Glomerular visceral epithelial cell (primary cell): ENCODE measurements around the gene EXOC4.

Source experiments
- DNase-seq: peaks from one replicate; pipeline ENCODE4 v3.0.0-alpha.2; 2016; ENCODE audit errors: extremely low spot score

EXOC4 gene

DNA sequence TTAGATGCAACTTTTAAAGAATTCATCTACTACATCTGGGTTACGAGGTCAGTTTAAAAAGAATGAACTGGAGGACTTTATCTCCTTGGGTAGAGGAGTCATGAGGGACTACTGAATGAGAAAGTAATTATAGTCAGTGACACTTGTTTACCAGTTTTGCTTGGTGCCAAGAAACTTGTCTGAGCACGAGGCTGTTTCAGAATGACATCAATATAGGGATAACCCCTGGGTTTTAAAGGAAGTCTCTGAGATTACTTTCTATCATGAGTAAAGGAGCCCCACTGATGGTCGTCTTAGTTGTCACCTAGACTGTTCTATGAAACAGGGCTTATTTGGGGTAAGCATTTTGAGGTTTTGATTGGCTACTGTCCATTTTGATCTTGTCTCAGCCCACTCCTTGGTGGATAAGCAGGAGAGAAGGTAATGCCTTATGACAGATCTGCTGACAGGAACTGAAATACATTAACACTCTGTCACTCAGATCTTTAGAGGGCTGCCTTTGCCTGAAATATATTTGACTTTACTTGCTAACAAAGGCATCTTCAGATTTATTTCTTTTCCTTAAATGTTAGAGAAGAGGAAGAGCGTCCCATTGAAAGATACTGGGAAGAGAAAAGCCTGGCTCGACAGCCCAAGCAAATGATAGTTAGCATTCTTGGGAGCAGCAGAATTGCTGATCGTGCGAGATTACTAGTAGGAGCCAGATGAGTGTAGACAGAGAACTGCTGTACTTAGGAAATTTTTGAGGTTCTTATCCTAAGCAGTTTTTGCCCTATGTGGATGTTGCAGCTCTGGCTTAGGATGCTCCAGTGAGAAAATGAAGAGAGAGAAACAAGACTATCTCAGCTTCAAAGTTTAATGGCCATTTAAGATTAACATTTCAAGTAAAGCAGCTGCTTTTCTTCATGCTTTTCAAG lies 575.1 kb downstream of the EXOC4 start:
- DNase-seq: peak; percentile 5

DNA sequence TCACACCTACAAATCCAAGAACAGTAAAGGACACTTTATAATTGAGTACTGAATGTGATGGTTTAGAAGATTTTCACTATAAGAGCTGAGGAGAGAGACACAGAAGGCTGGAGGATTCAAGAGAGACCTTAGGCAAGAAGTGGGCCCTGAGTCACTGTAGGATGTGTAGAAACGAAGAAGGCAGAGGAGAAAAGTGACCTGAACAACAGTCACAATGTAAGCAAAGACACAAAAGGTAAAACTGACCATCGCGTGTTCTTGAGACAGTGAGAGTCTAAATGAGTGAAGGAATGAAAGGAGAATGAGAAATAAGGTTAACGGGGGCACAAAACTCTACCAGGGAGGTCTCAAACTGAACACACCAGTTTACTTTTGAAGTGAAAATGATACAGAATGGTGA lies 576.0 kb downstream of the EXOC4 start:
- peak; percentile 29 for DNase-seq

DNA sequence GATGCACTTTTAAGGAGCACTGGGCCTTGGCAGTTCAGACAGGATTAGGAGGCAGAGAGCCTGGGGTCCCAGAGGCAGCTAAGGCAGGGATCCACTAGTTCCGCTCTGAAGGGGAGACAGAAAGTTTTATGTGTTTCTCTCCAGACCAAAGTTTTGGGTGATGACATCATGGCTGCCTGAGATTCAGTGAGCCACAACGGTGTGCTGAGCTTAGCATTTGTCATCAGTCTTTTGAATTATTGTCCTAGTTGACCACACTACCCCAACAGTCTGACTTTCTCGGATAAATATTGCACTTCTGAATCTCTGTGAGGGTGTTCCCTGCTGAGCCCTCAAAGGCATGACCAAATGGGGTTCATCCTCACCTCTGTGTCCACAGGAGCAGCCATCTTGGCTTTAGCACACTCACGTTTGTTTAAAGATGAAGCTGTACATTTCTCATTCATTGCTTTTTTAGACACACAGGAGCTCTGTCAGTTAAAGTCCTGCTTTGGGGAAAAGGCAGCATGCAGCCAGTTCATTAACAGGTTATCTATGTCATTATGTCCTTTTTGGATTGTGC lies 576.5 kb downstream of the EXOC4 start:
- peak; percentile 93 for DNase-seq

DNA sequence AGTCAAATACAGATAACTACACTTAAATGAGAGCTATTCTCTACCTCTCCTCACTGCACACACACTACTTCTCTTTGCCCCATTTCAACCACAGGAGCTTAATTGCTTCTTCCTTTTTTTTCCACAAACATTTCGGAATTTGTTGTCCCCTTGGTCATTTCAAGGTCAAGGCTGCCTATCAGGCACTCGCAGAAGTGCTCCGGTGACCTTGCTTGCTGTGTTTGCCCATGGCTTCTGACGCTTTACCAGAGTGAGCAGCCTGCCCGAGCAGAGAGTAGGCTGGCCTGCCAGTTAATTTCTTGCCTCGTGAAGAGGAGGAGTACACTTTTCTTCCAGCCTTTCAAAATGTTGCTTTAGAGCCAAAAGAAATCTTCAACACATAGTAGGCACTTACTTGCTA lies 577.2 kb downstream of the EXOC4 start:
- no peak for DNase-seq

DNA sequence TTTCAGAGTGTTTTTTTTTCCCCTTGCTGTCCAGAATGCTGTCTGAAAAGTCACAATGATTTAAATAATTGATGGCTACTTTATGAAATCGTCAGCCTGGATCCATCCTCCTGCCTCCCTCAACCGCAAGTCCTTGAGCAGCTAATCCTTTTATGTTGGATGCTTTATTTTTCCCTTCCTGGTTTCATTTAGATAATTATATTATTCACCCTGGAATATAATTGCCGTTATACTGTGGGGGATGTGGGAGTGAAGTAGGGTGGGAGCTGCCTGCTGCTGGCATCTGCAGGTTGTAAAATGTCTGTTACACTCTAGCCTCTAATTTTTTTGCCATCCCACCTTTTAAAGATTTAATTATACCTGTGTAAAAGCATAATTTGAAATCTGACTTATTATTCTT lies 583.8 kb downstream of the EXOC4 start:
- DNase-seq: no peak

DNA sequence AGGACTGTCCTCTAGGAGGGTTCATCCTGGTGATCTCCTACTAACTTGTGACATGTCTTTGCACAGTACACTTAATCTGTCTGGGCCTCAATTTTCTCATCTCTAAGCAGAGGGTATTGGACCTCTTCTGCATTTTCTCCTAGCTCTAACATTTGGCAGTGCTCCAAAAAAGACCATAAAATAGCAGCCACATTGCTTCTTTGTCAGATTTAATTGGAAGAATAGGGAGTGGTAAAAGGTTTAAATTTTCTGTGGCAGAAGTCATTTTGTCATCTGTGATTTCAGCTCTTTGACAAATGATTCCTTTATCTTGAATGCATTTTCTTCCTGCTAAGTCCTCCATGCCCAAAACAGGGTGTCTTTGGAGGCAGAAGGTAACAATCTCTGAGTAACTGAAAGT lies 584.3 kb downstream of the EXOC4 start:
- DNase-seq: no peak

DNA sequence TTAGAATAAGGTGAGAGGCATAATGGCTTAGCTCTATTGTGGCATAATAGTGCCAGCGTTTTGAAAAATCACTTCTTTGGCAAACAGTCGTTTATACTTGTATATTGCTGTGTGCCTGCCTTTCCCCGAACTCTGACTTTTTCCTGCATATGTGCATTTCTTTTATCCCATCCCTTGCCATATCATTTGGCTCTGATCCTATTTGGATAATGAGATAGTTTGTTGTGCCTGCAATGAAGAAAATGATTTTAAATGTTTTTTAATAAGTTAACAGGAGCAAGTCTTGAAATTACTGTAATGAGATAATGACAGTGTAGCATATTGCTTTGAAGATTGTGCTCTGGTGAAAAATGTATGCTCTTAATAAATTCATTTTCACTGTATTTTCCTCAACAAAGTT lies 586.2 kb downstream of the EXOC4 start:
- no peak for DNase-seq

DNA sequence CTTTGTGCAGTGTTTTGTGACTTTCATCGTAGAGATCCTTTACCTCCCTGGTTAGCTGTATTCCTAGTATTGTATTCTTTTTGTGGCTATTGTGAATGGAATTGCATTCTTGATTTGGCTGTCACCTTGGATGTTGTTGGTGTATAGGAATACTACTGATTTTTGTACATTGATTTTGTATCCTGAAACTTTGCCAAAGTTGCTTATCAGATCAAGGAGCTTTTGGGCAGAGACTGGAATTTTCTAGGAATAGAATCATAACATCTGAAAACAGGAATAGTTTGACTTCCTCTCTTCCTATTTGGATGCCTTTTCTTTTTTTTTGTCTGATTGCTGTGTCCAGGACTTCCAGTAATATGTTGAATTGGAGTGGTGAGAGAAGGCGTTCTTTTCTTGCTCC lies 590.5 kb downstream of the EXOC4 start:
- no peak for DNase-seq

DNA sequence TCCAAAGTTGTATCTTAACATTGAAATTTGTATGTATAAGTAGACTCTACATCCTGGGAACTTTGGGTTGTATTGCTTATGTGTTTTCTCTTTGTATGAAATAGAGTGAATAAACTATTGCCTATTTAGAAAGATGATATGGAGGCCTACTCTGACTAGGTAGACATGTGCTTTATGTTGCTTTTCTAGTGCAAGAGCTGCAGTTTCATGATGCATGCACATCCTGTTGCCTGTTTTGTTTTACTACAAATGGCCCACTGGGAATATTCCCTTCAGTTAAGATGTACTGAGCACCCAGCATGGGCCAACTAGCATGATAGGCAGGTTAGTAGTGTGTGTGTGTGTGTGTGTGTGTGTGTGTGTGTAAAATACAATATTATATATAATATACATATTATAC lies 592.1 kb downstream of the EXOC4 start:
- DNase-seq: no peak

DNA sequence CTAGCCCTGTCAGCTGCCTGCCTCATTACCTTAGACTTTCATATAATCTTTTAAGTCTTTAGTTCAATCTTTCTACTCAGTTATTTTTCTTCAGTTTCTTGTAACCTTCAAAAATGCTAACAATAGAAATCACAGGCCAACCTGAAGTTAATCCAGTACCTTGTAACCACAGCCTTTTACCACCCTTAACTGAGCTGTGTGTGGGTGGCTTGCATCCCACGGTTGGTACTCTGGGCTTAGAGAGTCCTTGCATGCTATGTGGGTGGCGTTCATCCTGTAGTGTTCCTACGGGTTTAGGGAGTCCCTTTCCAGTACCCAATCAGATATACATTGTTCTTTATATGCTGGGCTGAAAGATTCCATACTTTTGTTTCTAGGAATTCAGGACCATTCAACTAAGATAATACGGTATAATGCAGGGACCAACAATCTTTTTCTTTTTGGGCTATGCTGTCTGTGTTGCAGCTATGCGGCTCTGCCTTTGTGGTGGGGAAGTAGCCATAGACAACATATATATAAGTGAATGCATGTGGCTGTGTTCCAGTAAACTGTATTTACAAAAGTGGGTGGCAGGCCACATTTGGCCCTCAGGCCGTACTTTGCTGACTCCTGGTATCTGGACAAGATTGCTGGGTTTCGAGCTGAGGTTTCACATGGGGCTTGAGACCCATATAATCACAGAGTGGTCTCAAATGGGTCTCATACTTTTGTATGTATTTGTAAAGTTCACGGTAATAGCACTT lies 593.5 kb downstream of the EXOC4 start:
- DNase-seq: no peak

DNA sequence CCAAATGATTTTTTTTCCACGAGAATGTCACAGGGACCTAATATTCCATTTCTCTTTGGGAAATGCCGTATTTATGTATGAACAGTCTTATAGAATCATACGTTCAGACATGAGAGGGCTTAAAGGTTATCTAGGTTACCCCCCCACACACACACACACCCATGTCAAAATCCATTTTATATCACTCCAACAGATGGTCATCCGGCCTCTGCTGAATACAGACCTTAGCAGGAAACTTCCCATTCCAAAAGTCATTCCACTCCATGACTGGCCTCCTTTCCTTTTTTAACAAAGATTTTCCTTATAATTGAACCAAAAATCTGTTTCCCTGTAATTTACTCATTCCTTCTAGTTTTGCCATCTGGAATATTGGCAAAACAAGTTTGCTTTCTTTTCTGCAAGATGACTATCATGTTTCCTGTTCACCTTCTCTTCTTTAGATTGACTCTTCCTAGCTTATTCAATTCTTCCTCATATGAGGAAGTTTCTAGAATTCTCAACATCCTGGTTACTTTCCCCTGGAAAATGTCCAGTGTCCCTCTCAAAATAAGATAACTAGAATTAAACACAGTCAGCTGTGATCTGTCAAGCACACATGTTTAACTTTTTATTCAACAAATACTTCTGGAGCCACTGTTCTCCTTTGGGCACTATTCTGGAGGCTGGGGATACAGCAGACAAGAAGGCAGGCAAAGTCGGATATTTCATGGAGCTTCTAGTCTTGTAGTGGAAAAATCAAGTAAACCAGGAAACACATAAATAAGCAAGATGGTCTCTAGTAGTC lies 597.8 kb downstream of the EXOC4 start:
- DNase-seq: no peak

DNA sequence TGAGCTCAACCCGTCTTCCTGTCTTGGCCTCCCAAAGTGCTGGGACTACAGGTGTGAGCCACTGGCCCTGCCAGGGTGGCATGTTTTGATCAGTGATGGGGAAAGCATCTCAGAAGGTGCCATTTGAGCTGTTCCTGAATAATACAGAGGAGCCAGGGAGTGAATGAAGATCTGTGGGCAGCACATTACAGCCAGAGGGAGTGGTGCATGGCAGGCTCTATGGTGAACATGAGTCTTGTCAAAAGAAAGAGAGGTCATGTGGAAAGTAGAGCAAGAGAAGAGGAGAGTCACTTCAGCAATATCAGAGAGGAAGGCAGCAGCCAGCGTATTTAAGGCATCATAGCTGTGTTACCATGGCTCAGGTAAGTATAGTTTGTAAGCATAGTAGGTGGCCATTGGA lies 598.5 kb downstream of the EXOC4 start:
- DNase-seq: peak; percentile 39

DNA sequence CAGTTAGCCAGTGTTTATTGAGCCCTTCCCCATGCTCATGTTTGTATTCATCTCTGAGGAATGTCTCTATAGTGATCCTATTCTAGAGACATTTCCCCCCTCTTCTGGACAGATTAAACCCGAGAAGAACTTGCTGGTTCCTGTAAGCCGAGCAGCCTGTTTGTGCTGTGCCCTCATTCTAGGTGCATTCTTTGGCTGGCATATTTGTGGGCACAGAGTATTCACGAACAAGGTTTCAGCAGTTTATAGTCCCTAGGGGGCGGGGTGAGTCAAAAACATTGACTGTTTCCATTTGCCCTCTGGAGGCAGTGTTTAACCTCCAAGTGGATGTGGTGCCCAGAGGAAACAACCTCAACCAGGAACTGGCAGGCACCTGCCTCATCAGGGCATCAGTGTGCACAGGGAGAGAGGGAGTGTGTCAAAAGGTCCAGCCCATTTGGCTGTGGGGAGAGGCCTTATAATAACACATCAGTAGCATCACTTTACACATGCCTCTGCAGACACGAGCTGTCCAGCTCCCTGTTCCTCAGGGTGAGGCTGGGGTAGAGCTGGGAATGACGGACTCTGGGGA lies 600.9 kb downstream of the EXOC4 start:
- DNase-seq: peak; percentile 96

DNA sequence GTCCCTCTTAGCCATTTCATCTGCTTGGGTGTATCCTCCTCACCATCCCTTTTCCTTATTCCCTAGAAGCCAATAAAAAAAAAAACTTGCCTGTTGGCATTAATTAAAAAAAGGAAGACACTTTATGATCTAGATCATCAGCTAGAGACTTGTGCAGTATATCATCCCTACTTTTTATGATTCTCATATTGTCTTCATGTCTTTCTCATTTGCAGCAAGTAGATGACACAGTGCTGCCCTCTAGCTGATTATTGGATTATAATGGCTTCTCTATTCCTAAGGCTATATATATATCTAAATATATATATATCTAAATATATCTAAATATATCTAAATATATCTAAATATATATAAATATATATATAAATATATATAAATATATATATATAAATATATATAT lies 601.9 kb downstream of the EXOC4 start:
- peak; percentile 47 for DNase-seq

DNA sequence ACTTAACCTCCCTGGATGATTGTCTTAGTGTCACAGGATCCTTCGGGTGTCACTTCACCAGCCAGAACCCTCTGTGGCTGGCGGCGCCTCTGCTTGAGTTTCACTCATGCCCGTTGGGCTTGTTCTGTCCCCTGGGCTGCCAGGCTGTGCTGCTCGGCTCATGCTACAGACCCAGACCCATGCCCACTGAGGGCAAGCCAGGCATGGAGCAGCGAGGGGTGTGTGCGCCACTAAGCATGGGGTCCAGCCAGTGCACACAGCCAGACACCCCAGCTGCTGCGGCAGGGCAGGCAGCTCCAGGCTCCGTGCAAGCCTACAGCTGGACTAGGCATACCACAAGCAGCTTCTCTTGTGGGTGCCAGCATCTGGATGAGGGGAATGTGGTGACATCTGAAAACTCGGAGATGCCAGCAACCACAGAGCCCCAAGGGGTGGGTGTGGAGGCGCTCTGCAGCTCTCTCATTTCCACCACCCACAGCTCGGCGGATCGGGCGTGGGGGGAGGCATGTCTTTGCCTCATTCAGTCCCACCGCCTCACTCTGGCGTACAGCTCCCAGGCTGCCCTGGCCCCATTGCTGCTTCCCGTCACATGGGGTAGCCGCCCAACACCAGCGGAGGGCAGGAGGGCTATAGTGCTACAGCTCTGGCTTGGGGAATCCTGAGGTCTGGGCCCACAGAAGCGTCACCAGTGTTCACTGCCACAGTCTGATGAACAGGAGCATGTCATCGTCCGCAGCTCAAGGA lies 604.7 kb downstream of the EXOC4 start:
- DNase-seq: no peak

DNA sequence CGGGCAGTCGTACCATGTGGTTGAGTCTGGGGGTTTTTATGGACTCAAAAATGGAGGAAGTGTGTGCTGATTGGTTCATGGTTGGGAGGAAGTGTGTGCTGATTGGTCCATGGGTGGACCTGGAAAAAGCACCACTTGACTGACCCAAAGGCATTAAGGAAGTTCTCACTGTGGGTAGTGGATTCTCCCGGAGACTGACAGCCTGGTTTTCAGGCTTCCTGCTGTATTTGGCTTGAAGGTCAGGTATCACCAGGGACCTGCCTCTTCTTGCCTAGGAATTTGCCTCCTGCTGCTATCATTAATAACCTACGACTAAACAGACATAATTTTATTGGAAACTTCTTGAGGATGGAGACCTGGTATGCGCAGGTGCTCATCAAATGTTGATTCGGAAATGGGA lies 605.4 kb downstream of the EXOC4 start:
- DNase-seq: no peak

DNA sequence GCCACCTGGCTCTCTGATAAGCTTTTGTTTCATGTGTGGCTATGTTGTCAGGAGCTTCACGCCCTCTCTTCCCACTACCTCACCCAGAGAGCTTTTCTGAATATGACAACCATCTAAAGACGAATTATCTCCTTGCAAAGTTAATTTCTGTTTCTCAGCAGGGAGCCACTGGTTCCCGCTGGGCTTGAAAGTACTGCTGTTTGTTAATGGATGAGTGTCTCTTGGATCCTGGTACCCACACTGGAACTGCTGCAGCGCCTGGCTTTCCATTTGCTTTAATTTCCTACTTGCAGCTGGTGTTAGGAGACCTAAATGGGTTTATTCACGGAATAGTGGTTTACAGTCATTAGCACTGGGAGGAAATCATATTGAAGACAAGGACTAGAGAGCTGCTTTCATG lies 606.4 kb downstream of the EXOC4 start:
- no peak for DNase-seq

DNA sequence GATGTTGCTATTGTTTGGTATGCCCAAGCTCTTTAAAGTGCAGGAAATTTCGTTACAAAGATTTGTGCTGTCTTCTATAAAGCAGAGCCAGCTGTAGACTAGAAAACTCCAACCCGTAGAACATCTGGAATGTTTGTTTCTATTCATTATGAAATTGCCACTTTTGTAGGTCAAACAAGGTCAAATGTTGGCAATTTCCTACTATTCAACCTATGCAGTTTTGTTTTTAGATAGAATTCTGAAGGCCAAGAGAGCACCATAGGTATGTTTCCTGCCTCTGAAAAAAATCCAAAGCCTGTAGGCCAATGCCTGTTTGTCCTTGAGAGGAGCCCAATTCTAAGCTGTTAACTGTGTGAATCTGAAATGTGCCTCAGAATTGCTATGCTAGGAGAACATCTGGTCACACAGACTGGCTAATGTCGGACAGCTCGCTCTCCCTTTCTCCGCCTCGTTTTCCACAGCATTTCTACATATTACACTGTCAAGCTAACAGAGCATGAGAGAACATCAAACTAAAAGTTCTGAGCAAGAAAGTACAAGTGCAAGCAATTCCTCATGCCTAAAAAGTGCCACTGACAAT lies 607.1 kb downstream of the EXOC4 start:
- DNase-seq: no peak

DNA sequence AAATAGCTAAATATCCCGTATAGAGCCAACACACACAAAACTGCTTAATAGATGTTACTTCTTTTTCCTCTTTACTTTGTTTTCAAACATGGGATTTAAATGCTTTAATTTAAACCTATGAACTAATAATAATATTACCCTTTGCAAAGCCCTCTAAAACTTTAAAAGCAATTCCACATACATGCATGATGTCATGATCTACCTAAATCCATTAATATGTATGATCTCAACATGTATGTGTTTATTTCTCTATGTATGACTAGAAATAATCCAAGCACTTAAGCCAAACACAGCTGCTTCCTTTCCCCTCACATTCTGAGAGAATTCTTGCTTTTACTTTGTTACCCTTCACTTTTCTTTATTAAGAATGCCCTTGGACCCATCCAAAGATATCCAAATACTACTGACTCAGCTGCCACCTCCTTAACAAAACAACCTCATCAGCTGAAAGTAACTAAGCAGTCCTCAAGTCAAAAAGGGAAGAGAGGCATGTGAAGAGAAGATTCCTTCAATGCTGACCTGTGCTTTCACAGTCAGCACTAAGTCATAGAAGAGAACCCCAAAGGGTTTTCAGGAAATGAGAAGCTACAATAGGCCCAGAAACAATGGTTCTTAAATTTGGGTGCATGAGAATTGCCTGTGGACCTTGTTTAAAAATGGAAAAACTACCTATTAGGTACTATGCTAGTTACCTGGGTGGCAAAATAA lies 607.9 kb downstream of the EXOC4 start:
- no peak for DNase-seq

DNA sequence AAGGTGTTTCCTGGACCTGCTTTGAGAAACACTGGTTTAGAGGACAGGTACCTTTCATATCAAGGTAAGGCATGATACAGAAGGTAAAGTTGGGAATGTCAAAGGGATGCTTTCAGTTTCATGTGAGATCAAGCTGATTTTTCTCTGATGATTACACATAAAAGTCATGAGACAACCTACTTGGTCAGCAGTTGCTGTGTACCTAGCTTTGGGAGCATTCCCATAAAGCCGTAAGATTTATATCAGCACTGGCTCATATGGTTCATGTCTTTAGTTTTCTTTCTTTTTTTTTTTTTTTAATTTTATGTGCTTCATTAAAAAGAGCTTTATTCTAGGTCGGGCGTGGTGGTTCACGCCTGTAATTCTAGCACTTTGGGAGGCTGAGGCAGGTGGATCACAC lies 609.0 kb downstream of the EXOC4 start:
- DNase-seq: no peak
